ENCODE measurements around the gene ZDHHC22.

- TF ChIP-seq TAF1 (IDR thresholded peaks at IDR 0.05; ENCODE audit: borderline replicate concordance, insufficient read depth, low read length) (no peak), POLR2AphosphoS5 (IDR thresholded peaks at IDR 0.05; ENCODE audit: low read depth, low read length) (no peak), REST (IDR thresholded peaks at IDR 0.05; ENCODE audit: insufficient read depth in 1 of 2, low read depth in 2 of 2, low read length in 2 of 2) (no peak)
These were observed 34.9 kb downstream of the ZDHHC22 start for GRCh38 chr14:77106666-77107065.

Measured in PFSK-1 (cell line).